Smooth muscle cell (in vitro differentiated cells): ENCODE measurements around the gene YY1. TPM values are rescaled to one million over a fixed set of nuclear protein-coding genes. Genes with fewer than 3 reads are reported as not detected.

Experiments
- DNase-seq: peaks from one replicate; lab custom pipeline; 2025; ENCODE audit not compliant: unreplicated experiment; lab: John Stamatoyannopoulos, UW
- H2AFZ ChIP-seq: fragments of 200-600 bp; sonication (generic); 2 replicates; pipeline ENCODE4 v1.6.0; 2016; ENCODE audit warnings: antibody characterized with exemption, low read depth, mild to moderate bottlenecking
- H3F3A ChIP-seq: fragments of 200-600 bp; sonication (generic); 2 replicates; pipeline ENCODE4 v1.6.0; 2017; ENCODE audit warnings: antibody characterized with exemption, low read depth
- H3K27ac ChIP-seq: fragments of 200-600 bp; sonication (generic); 2 replicates; pipeline ENCODE4 v1.5.1; 2016; ENCODE audit warnings: low read depth, mild to moderate bottlenecking
- H3K27me3 ChIP-seq: fragments of 200-600 bp; sonication (generic); 2 replicates; pipeline ENCODE4 v1.6.1; 2016; ENCODE audit warnings: low read depth, mild to moderate bottlenecking
- H3K36me3 ChIP-seq: fragments of 200-600 bp; sonication (generic); 2 replicates; pipeline ENCODE4 v1.5.1; 2016; ENCODE audit warnings: low read depth
- H3K4me1 ChIP-seq: fragments of 200-600 bp; sonication (generic); 2 replicates; pipeline ENCODE4 v1.5.1; 2016; ENCODE audit warnings: low read depth
- H3K4me2 ChIP-seq: fragments of 200-600 bp; sonication (generic); 2 replicates; pipeline ENCODE4 v1.6.0; 2016; ENCODE audit warnings: mild to moderate bottlenecking
- H3K4me3 ChIP-seq: fragments of 200-600 bp; sonication (generic); 2 replicates; pipeline ENCODE4 v1.5.1; 2016; ENCODE audit warnings: mild to moderate bottlenecking
- H3K79me2 ChIP-seq: fragments of 200-600 bp; sonication (generic); 2 replicates; pipeline ENCODE4 v1.6.0; 2016; ENCODE audit warnings: low read depth, mild to moderate bottlenecking
- H3K9ac ChIP-seq: fragments of 200-600 bp; sonication (generic); 2 replicates; pipeline ENCODE4 v1.6.0; 2016; ENCODE audit warnings: low read depth
- H3K9me3 ChIP-seq: fragments of 200-600 bp; sonication (generic); replicated peaks from 2 replicates; pipeline ENCODE4 v1.5.1; 2016; ENCODE audit warnings: low read depth
- H4K20me1 ChIP-seq: fragments of 200-600 bp; sonication (generic); 2 replicates; pipeline ENCODE4 v1.6.0; 2016; ENCODE audit warnings: low read depth
- CTCF ChIP-seq: fragments of 200-600 bp; sonication (generic); IDR thresholded peaks from 2 replicates; pipeline ENCODE4 v1.5.1; 2017; ENCODE audit warnings: borderline replicate concordance, mild to moderate bottlenecking, antibody characterized with exemption; ENCODE audit not compliant: insufficient read depth, poor library complexity, severe bottlenecking
- WGBS: methylation state at CpG from one replicate; pipeline ENCODE4 v1.1.7; 2016; ENCODE audit warnings: low lambda C conversion rate; 5-methylcytosine and 5-hydroxymethylcytosine counted together
- microRNA counts: library from miRNA; unstranded; fragments of <30 nt; microRNA quantifications from one replicate; lab custom pipeline; 2016
- microRNA-seq: library from miRNA; unstranded; fragments of <30 nt; microRNA quantifications from one replicate; pipeline ENCODE4, GENCODE V29; 2016; ENCODE audit warnings: borderline number of aligned reads
- polyA plus RNA-seq: library from polyadenylated mRNA; unstranded; fragments of >200 nt; fragmentation: Nextera tagmentation; extraction: Ambion mirVana; gene quantifications from 2 replicates; pipeline ENCODE4 v1.2.1, GENCODE V29; 2016
- small RNA-seq: library from RNA; depleted of rRNA; stranded (forward); fragments of <200 nt; gene quantifications from one replicate; pipeline ENCODE3, GENCODE V24; 2014
- total RNA-seq: library from RNA; depleted of rRNA; stranded (reverse); fragments of >200 nt; gene quantifications from 2 replicates; pipeline ENCODE4 v1.2.3, GENCODE V29; 2014

Gene YY1
- total and polyA plus RNA-seq, 2 experiments from 2014 or later, result 28.2 to 48.7 TPM

GRCh38 chr14:100330388-100330931 lies 91.5 kb downstream of the YY1 start:
- Histone ChIP-seq H3K9ac (no peak overlapping the region), H3K4me3 (no peak overlapping the region), H3K27ac (no peak overlapping the region), H3K4me1 (no peaks in the 10 kb centered on the region), H3F3A (no peaks in the 10 kb centered on the region), H2AFZ (no peak overlapping the region), H4K20me1 (no peaks in the 10 kb centered on the region), H3K79me2 (no peaks in the 10 kb centered on the region), H3K9me3 (no peaks in the 10 kb centered on the region), H3K27me3 (no peaks in the 10 kb centered on the region), H3K36me3 (no peaks in the 10 kb centered on the region), H3K4me2 (no peak overlapping the region)
- no peak for DNase-seq
- TF ChIP-seq CTCF, result no peak
- WGBS, result 94% methylated on average over 13 of the region's 13 CpGs

GRCh38 chr14:100332071-100332639 lies 93.2 kb downstream of the YY1 start:
- TF ChIP-seq CTCF, result no peak
- Histone ChIP-seq H3F3A (no peaks in the 10 kb centered on the region), H2AFZ (no peak overlapping the region), H3K4me2 (no peak overlapping the region), H3K27me3 (no peaks in the 10 kb centered on the region), H3K4me1 (no peaks in the 10 kb centered on the region), H3K9ac (no peak overlapping the region), H3K9me3 (no peaks in the 10 kb centered on the region), H3K4me3 (no peak overlapping the region), H3K79me2 (no peaks in the 10 kb centered on the region), H3K27ac (no peak overlapping the region), H3K36me3 (peaks cover 9% of the 10 kb centered on the region), H4K20me1 (no peaks in the 10 kb centered on the region)
- DNase-seq, result no peak
- WGBS, result 91% methylated on average over 11 of the region's 11 CpGs

MicroRNAs encoded within 50 kb of the gene (microRNA counts, 767-probe panel; counts per million panel counts)
- microRNA hsa-miR-345-5p (lab: Ali Mortazavi, UCI), result 183 counts per million

Small RNAs within 50 kb of the gene (microRNA-seq; reads per million reads assigned to microRNA genes)
- gene MIR345, result 361 reads per million, percentile 72 among the genes with 10 or more reads in this experiment
- gene MIR6764, result not detected

Small RNAs within 50 kb of the gene (small RNA-seq; reads per million reads assigned to genes)
- gene MIR345 (14.1 reads per million, percentile 84 among the genes with 10 or more reads in this experiment), gene RN7SL523P (0.08 reads per million)

Other genes with a start within 250 kb of the YY1 start
- 19.5 and 22.0 TPM in 2 replicates for gene EVL, start 173.7 kb upstream of the YY1 start, total RNA-seq
- gene EVL, start 173.7 kb upstream of the YY1 start, polyA plus RNA-seq, result 26.3 and 31.3 TPM in 2 replicates
- 0.40 and 0.45 TPM in 2 replicates for gene DEGS2, start 79.5 kb upstream of the YY1 start, total RNA-seq
- 0.61 and 0.83 TPM in 2 replicates for gene DEGS2, start 79.5 kb upstream of the YY1 start, polyA plus RNA-seq
- 19.9 and 27.5 TPM in 2 replicates for gene SLC25A29, start 67.3 kb downstream of the YY1 start, total RNA-seq
- gene SLC25A29, start 67.3 kb downstream of the YY1 start, polyA plus RNA-seq, result 24.9 and 31.8 TPM in 2 replicates
- not detected in 2 replicates for gene SLC25A47, start 84.2 kb downstream of the YY1 start, total RNA-seq
- gene SLC25A47, start 84.2 kb downstream of the YY1 start, polyA plus RNA-seq, result 0.59 TPM in 1 of 2 replicates, not detected in the other
- gene WDR25, start 137.3 kb downstream of the YY1 start, total RNA-seq, result 8.8 and 9.8 TPM in 2 replicates
- gene WDR25, start 137.3 kb downstream of the YY1 start, polyA plus RNA-seq, result 15.8 and 15.9 TPM in 2 replicates